HepG2 (cell line): ENCODE data around the gene MTREX.

Source experiments
- CREM ChIP-seq, 2 experiments: sonication (generic) in 1 of 2; formaldehyde crosslinking in 1 of 2; IDR thresholded peaks; 2 replicates each; pipeline versions ENCODE4 v1.4.0 to v1.6.1; 2016 to 2020; ENCODE audit warnings: antibody characterized with exemption in 1 of 2, mild to moderate bottlenecking in 1 of 2, missing genetic modification reagents in 1 of 2
- NR1H2 ChIP-seq: sonication (generic); formaldehyde crosslinking; IDR thresholded peaks from 2 replicates; pipeline ENCODE4 v1.8.1; 2022; ENCODE audit warnings: low read depth, missing genetic modification reagents, borderline replicate concordance
- ZNF543 ChIP-seq: sonication (generic); formaldehyde crosslinking; IDR thresholded peaks from 2 replicates; pipeline ENCODE4 v1.4.0; 2020; ENCODE audit warnings: mild to moderate bottlenecking, missing genetic modification reagents

GRCh38 chr5:55303238-55303690 lies 4.5 kb upstream of the MTREX start:
- TF ChIP-seq CREM (IDR thresholded peaks at IDR 0.05) (no peak), CREM (CRISPR knock-in tag; IDR thresholded peaks at IDR 0.05) (no peak), NR1H2 (no peak), ZNF543 (CRISPR knock-in tag) (no peak)
